Activated CD4-positive, alpha-beta T cell treated with anti-CD3 and anti-CD28 coated beads, Interleukin-2, amount 50 U/mL, for 4 hours (primary cell): ENCODE data around the gene ABCA6.

Source experiments
- DNase-seq, 2 experiments: peaks; one replicate each; pipeline ENCODE4 v3.0.0-alpha.2; 2020

ABCA6 gene

GRCh38 chr17:69047368-69048263 is 94.1 kb downstream of the ABCA6 start:
- DNase-seq: no peak

GRCh38 chr17:69046121-69046807 is 95.4 kb downstream of the ABCA6 start:
- no peak for DNase-seq

- no peak for DNase-seq
These were observed 96.0 kb downstream of the ABCA6 start for GRCh38 chr17:69045646-69046045.

GRCh38 chr17:69044371-69044770 is 97.3 kb downstream of the ABCA6 start:
- no peak for DNase-seq

GRCh38 chr17:69043098-69043734 is 98.5 kb downstream of the ABCA6 start:
- DNase-seq: no peak

- no peak for DNase-seq
These were observed 99.4 kb downstream of the ABCA6 start for GRCh38 chr17:69042308-69042707.

- DNase-seq: no peak
These were observed 109.9 kb downstream of the ABCA6 start for GRCh38 chr17:69031839-69032238.

- DNase-seq: no peak
These were observed 111.5 kb downstream of the ABCA6 start for GRCh38 chr17:69030169-69030568.
